Endodermal cell (in vitro differentiated cells): Measurements from ENCODE around the gene NPC2. TPM values are rescaled to one million over a fixed set of nuclear protein-coding genes. Genes with fewer than 3 reads are reported as not detected.

Experiments
- DNase-seq: peaks from one replicate; pipeline ENCODE4 v3.0.0-alpha.2; 2017
- H3K27ac ChIP-seq: 2 replicates; pipeline ENCODE4 v1.5.1; 2013; ENCODE audit warnings: mild to moderate bottlenecking, low read depth, low read length, moderate library complexity
- H3K27me3 ChIP-seq: 2 replicates; pipeline ENCODE4 v1.6.1; 2013; ENCODE audit warnings: mild to moderate bottlenecking, low read length, moderate library complexity; ENCODE audit not compliant: insufficient read depth, control insufficient read depth, poor library complexity, severe bottlenecking
- H3K36me3 ChIP-seq: 2 replicates; pipeline ENCODE4 v1.7.0; 2013; ENCODE audit warnings: mild to moderate bottlenecking, low read length, moderate library complexity; ENCODE audit not compliant: control insufficient read depth, insufficient read depth
- H3K4me1 ChIP-seq: one replicate; pipeline ENCODE4 v1.7.0; 2013; ENCODE audit warnings: low read length; ENCODE audit not compliant: control insufficient read depth, insufficient read depth
- H3K4me3 ChIP-seq: 2 replicates; pipeline ENCODE4 v1.5.1; 2013; ENCODE audit warnings: mild to moderate bottlenecking, low read length, moderate library complexity
- H3K9ac ChIP-seq: 2 replicates; pipeline ENCODE4 v1.6.1; 2013; ENCODE audit warnings: mild to moderate bottlenecking, low read length, moderate library complexity; ENCODE audit not compliant: poor library complexity, severe bottlenecking; ENCODE audit errors: extremely low read depth
- H3K9me3 ChIP-seq: 2 replicates; pipeline ENCODE4 v1.6.1; 2013; ENCODE audit warnings: mild to moderate bottlenecking, low read length, moderate library complexity; ENCODE audit not compliant: control insufficient read depth
- H3K27ac Mint-ChIP-seq: 2 replicates; pipeline ENCODE4 v1.8.0; 2020; ENCODE audit warnings: mixed read lengths
- H3K27me3 Mint-ChIP-seq: 2 replicates; pipeline ENCODE4 v1.8.0; 2021; ENCODE audit warnings: mild to moderate bottlenecking, mixed read lengths; ENCODE audit not compliant: insufficient read depth
- H3K36me3 Mint-ChIP-seq: 2 replicates; pipeline ENCODE4 v1.8.0; 2020; ENCODE audit warnings: low read depth, mixed read lengths
- H3K4me1 Mint-ChIP-seq: 2 replicates; pipeline ENCODE4 v1.8.0; 2020; ENCODE audit warnings: mixed read lengths
- H3K4me3 Mint-ChIP-seq: 2 replicates; pipeline ENCODE4 v1.8.0; 2020; ENCODE audit warnings: mild to moderate bottlenecking, moderate library complexity, mixed read lengths
- H3K9me3 Mint-ChIP-seq: 2 replicates; pipeline ENCODE4 v1.8.0; 2020; ENCODE audit warnings: mild to moderate bottlenecking, mixed read lengths
- WGBS, 2 experiments: methylation state at CpG; one replicate each; pipeline versions ENCODE4 v1.1.5 to v1.1.7; 2013; ENCODE audit warnings: missing lambda C conversion rate in 2 of 2, mixed read lengths in 1 of 2; ENCODE audit not compliant: insufficient coverage in 1 of 2, insufficient read length in 1 of 2; 5-methylcytosine and 5-hydroxymethylcytosine counted together
- total RNA-seq, 2 donors: library from RNA; stranded (reverse); fragmentation: NEBNext Ultra II Directional in 1 of 2; extraction: Animal tissue kit (Norgen Biotek cat#: 25700) in 1 of 2; gene quantifications; 2 replicates in 1 of 2; 3 replicates in 1 of 2; pipeline ENCODE4 v1.2.1, GENCODE V29; 2021
- TF ChIP-seq, protein P1 (sequence below): fragments of 200-600 bp; sonication (generic); conservative IDR thresholded peaks from 2 replicates; pipeline ENCODE4 v1.5.0; 2021; ENCODE audit warnings: antibody characterized with exemption, mild to moderate bottlenecking

NPC2 gene
- total RNA-seq, 2 donors from 2014 or later = 279 to 462 TPM

DNA sequence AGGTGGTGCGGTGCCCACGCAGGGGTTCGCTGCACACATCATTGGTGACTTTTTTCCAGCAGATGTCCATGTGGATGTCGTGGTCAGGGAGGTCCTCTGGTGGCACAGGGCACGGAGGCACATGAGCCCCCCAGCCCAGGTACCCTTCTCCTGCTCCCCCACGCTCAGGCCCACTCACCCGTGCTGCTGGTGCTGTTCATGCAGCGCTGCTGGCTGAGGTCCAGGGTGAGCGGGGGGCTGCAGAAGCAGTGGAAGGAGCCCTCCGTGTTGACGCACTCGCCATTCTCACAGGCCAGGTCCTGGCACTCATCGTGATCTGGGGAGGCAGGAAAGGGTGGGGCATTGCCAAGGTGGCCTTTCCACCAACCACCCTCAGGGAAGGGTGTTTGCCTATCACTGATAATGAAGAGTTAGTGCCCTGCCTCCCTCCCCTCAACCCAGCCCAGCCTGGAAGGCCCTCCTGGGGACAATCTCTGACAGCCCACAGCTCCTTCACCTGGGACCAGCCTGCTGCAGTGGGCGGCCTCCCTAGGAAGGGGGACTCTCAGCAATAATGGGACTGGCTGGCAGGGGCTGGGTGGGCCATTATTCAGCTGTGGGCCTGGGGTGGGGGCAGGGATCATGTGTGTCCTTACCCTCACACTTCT, 10.3 kb upstream of the NPC2 start:
- no peak for DNase-seq
- TF ChIP-seq, protein P1, sequence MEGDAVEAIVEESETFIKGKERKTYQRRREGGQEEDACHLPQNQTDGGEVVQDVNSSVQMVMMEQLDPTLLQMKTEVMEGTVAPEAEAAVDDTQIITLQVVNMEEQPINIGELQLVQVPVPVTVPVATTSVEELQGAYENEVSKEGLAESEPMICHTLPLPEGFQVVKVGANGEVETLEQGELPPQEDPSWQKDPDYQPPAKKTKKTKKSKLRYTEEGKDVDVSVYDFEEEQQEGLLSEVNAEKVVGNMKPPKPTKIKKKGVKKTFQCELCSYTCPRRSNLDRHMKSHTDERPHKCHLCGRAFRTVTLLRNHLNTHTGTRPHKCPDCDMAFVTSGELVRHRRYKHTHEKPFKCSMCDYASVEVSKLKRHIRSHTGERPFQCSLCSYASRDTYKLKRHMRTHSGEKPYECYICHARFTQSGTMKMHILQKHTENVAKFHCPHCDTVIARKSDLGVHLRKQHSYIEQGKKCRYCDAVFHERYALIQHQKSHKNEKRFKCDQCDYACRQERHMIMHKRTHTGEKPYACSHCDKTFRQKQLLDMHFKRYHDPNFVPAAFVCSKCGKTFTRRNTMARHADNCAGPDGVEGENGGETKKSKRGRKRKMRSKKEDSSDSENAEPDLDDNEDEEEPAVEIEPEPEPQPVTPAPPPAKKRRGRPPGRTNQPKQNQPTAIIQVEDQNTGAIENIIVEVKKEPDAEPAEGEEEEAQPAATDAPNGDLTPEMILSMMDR = no peak
- H3K27ac Mint-ChIP-seq = no peak overlapping the region
- H3K36me3 Mint-ChIP-seq = peaks cover 3% of the 10 kb centered on the region
- Histone ChIP-seq H3K27me3 (no peaks in the 10 kb centered on the region), H3K36me3 (peaks cover 3% of the 10 kb centered on the region), H3K27ac (no peak overlapping the region), H3K4me1 (peaks cover 4% of the 10 kb centered on the region), H3K9ac (no peak overlapping the region), H3K4me3 (no peak overlapping the region), H3K9me3 (no peaks in the 10 kb centered on the region)
- no peak overlapping the region for H3K4me3 Mint-ChIP-seq
- 93 to 94% methylated on average over 7 to 14 of the region's 14 CpGs for WGBS, 2 experiments
- peaks cover 18% of the 10 kb centered on the region for H3K4me1 Mint-ChIP-seq
- H3K9me3 Mint-ChIP-seq = no peaks in the 10 kb centered on the region
- H3K27me3 Mint-ChIP-seq = peaks cover under 1% of the 10 kb centered on the region

DNA sequence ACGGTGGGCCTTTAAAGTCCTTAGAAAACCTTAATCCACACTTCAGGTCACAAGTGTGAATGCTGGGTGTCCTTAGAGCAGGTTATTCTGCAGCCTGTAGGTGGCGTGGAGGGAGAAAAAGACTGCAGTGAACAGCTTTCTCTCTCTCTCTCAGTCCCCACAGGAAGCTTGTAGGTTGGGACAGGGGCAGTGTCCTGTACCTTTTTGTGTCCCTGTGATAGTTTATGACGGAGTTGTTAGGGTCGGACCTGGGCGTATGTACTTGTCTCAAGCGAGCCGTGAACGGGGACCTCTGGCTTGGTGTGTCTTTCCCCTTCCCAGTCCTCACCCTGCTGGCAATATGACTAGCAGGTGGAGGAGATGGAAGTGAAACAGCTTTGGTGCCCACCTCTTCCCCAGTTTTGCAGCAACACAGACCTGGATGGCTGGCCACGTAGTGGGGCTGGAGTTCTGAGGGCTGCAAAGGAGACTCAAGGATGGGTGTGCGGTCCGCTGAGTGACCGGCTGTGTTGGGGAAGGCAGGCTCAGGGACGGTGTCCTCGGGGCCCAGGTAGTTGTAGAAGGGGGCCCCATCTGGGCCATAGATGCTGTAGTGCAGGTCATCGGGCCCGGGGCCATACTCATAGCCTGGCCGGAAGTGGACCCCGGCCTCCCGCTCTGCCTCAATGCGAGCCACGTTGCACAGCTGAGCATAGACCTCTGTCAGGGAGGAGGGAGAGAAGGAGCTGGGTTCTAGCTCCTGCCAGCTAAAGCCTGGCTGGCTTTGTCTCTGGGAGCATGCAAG, 9.3 kb upstream of the NPC2 start:
- Mint-ChIP-seq H3K4me3 (no peak overlapping the region), H3K4me1 (peaks cover 16% of the 10 kb centered on the region), H3K36me3 (peaks cover 8% of the 10 kb centered on the region), H3K27ac (no peak overlapping the region), H3K9me3 (no peaks in the 10 kb centered on the region), H3K27me3 (no peaks in the 10 kb centered on the region)
- WGBS, 2 experiments = 84 to 88% methylated on average over 16 to 21 of the region's 21 CpGs
- H3K9ac ChIP-seq = no peak overlapping the region
- TF ChIP-seq, protein P1 = peak; percentile 78
- H3K27ac ChIP-seq = no peak overlapping the region
- H3K9me3 ChIP-seq = no peaks in the 10 kb centered on the region
- no peaks in the 10 kb centered on the region for H3K27me3 ChIP-seq
- peaks cover 4% of the 10 kb centered on the region for H3K4me1 ChIP-seq
- H3K36me3 ChIP-seq = peaks cover 7% of the 10 kb centered on the region
- peak; percentile 87 for DNase-seq
- H3K4me3 ChIP-seq = no peak overlapping the region

DNA sequence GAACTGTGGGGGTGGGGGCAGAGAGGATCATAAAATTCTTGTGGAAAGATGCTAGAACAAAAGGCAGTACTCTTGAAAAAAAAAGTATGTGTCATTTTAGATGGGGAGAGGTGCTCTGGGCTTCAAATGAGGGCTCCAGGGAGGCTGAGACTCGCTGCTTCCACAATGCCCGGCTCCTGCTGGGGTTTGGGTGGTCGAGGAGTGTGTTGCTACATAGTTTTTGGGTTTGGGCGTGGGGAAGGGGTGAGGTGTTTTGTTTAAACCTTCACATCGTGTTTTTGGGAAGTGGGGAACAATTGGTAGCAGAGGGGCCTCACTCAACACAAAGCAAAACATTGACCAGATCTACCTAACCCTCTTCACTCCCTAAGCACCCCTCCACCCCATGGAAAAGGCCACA, 8.6 kb upstream of the NPC2 start:
- H3K9me3 Mint-ChIP-seq = no peaks in the 10 kb centered on the region
- WGBS, 2 experiments = 86% methylated on average over 2 to 5 of the region's 5 CpGs
- Histone ChIP-seq H3K4me1 (peaks cover 4% of the 10 kb centered on the region), H3K27ac (no peak overlapping the region), H3K27me3 (no peaks in the 10 kb centered on the region), H3K36me3 (peaks cover 7% of the 10 kb centered on the region), H3K4me3 (no peak overlapping the region), H3K9me3 (no peaks in the 10 kb centered on the region), H3K9ac (no peak overlapping the region)
- peaks cover 16% of the 10 kb centered on the region for H3K4me1 Mint-ChIP-seq
- DNase-seq = no peak
- H3K4me3 Mint-ChIP-seq = no peak overlapping the region
- TF ChIP-seq, protein P1 = no peak
- no peaks in the 10 kb centered on the region for H3K27me3 Mint-ChIP-seq
- peak overlapping the region; percentile 84 for H3K27ac Mint-ChIP-seq
- peaks cover 9% of the 10 kb centered on the region for H3K36me3 Mint-ChIP-seq
